Progenitor cell of endocrine pancreas (in vitro differentiated cells): ENCODE results near the gene MKNK1. TPM values are rescaled to one million over a fixed set of nuclear protein-coding genes. Genes with fewer than 3 reads are reported as not detected.

Source experiments
- DNase-seq: peaks from one replicate; pipeline ENCODE4 v3.0.0; 2021; ENCODE audit warnings: low spot score; ENCODE audit not compliant: unreplicated experiment
- H3K27ac Mint-ChIP-seq: 2 replicates; pipeline ENCODE4 v1.8.0; 2021; ENCODE audit warnings: mild to moderate bottlenecking, moderate library complexity, mixed read lengths
- H3K27me3 Mint-ChIP-seq: 2 replicates; pipeline ENCODE4 v1.8.0; 2021; ENCODE audit warnings: mixed read lengths
- H3K36me3 Mint-ChIP-seq: 2 replicates; pipeline ENCODE4 v1.8.0; 2022; ENCODE audit warnings: mixed read lengths; ENCODE audit not compliant: insufficient read depth
- H3K4me1 Mint-ChIP-seq: 2 replicates; pipeline ENCODE4 v1.8.0; 2021; ENCODE audit warnings: low read depth, mixed read lengths
- H3K4me3 Mint-ChIP-seq: 2 replicates; pipeline ENCODE4 v1.8.0; 2021; ENCODE audit warnings: low read depth, mild to moderate bottlenecking, moderate library complexity, mixed read lengths
- H3K9me3 Mint-ChIP-seq: 2 replicates; pipeline ENCODE4 v1.8.0; 2021; ENCODE audit warnings: low read depth, mixed read lengths
- CTCF ChIP-seq: fragments of 200-600 bp; sonication (generic); IDR thresholded peaks from one replicate; pipeline ENCODE4 v1.5.0; 2021; ENCODE audit warnings: antibody characterized with exemption, mild to moderate bottlenecking; ENCODE audit not compliant: unreplicated experiment
- total RNA-seq: library from RNA; stranded (reverse); gene quantifications from 2 replicates; pipeline ENCODE4 v1.2.1, GENCODE V29; 2021

The MKNK1 gene
- total RNA-seq, 1 donor from 2014 or later: 29.3 TPM

DNA sequence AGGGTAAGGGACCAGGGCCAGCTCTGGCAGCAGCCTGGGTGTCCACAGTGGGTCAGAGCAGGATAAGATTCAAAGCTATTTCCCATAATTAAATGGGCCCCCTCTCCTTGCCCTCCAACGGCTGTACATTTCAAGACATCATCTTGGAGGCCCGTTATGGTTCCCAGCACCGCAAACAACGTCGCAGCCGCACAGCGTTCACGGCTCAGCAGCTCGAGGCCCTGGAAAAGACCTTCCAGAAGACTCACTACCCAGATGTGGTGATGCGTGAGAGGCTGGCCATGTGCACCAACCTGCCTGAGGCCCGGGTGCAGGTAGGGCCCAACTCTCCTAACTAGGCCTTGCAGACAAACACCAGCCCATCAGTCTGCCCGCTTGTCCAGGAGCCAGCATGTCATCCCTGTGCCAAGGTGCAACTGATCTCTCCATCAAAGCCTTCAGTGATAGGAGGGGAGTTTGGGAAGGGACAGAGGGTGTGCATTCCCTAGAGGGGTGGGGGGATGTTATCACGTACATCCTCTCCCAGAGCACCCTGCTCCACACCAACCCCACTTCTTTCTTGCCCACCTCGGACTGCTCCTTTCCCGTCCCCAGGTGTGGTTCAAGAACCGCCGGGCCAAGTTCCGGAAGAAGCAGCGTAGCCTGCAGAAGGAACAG, 93.6 kb downstream of the MKNK1 start:
- Mint-ChIP-seq H3K4me3 (no peak overlapping the region), H3K36me3 (no peaks in the 10 kb centered on the region), H3K27me3 (peaks cover 38% of the 10 kb centered on the region), H3K4me1 (no peaks in the 10 kb centered on the region), H3K27ac (no peak overlapping the region), H3K9me3 (no peaks in the 10 kb centered on the region)
- TF ChIP-seq CTCF: no peak
- no peak for DNase-seq

DNA sequence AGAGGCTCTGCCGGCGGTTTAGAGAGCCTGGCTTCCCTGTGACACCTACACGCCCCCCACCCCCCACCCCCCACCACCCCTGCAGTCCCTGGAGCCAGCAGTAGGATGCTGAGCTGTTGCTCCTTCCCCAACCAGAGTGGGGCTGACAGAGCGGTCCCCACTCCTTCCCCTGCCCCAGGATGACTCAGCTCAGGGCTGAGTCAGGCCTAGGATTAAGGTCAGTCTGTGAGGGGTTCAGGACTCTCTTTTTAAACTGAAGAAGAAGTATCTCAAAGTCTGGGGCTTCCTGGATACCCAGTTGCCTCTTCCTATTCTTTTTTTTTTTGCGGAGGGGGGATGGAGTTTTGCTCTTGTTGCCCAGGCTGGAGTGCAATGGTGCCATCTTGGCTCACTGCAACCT, 95.3 kb downstream of the MKNK1 start:
- Mint-ChIP-seq H3K9me3 (no peaks in the 10 kb centered on the region), H3K27ac (no peak overlapping the region), H3K36me3 (no peaks in the 10 kb centered on the region), H3K4me1 (no peaks in the 10 kb centered on the region), H3K27me3 (peaks cover 29% of the 10 kb centered on the region), H3K4me3 (no peak overlapping the region)
- no peak for DNase-seq
- TF ChIP-seq CTCF: no peak

Other genes starting within 250 kb of the MKNK1 start
- 36.6 and 38.6 TPM in 2 replicates for gene FAAH, start 210.0 kb downstream of the MKNK1 start, total RNA-seq
- gene DMBX1, start 114.4 kb downstream of the MKNK1 start, total RNA-seq: not detected in 2 replicates
- gene KNCN, start 52.6 kb downstream of the MKNK1 start, total RNA-seq: not detected in 2 replicates
- 5.5 and 5.6 TPM in 2 replicates for gene MOB3C, start 12.5 kb upstream of the MKNK1 start, total RNA-seq
- 52.7 and 53.9 TPM in 2 replicates for gene ATPAF1, start 64.1 kb upstream of the MKNK1 start, total RNA-seq
- gene TEX38, start 67.6 kb upstream of the MKNK1 start, total RNA-seq: 0.31 and 0.38 TPM in 2 replicates
- 63.6 and 65.2 TPM in 2 replicates for gene EFCAB14, start 114.8 kb upstream of the MKNK1 start, total RNA-seq
- 0.80 TPM in 1 of 2 replicates, not detected in the other for gene CYP4B1, start 194.8 kb upstream of the MKNK1 start, total RNA-seq